GM12874 (cell line): Measurements from ENCODE around the gene NPR2.

Source experiments
- CTCF ChIP-seq: IDR thresholded peaks from 2 replicates; pipeline ENCODE4 v1.5.1; 2011; ENCODE audit warnings: low read depth, mild to moderate bottlenecking, control low read depth, low read length, moderate library complexity; ENCODE audit not compliant: insufficient read depth

The NPR2 gene

DNA sequence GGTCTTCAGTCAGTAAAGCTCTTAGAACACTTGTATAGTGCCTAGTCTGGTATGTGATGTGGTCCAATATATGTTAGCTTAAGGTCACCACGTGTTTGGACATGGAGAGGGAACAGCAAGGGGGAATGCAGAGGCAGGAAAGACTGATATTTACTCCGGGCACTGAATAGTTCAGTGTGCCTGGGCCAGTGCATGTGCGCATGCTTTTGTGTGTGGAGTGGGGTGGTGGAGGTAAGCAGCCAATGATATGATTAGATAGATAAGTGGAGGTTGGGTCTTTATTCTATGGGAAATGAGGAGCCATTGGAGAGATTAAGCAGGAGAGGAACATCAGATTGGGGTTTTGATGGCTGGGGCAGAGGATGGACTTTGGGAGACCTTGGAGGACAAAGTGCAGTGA is 64.8 kb downstream of the NPR2 start:
- no peak for TF ChIP-seq CTCF

GRCh38 chr9:35856882-35857281 is 65.5 kb downstream of the NPR2 start:
- TF ChIP-seq CTCF: no peak

- TF ChIP-seq CTCF: no peak
Measured at GRCh38 chr9:35858458-35858857, 67.1 kb downstream of the NPR2 start.
